Calu3 (cell line): Measurements from ENCODE around the gene TAS1R1. TPM values are rescaled to one million over a fixed set of nuclear protein-coding genes. Genes with fewer than 3 reads are reported as not detected.

Source experiments
- BruUV-seq: library from RNA; stranded (reverse); fragments of 400-500 nt; replicated peaks from 2 replicates; lab custom pipeline; 2021; lab: Mats Ljungman, UMichigan
- CTCF ChIA-PET: fragments of 300-600 bp; sonication (Branson Sonifier 250); formaldehyde crosslinking; loops from one replicate; lab custom pipeline; 2022; ENCODE audit warnings: antibody characterized with exemption; lab: Charles Lee
- DNase-seq: peaks from one replicate; pipeline ENCODE4 v3.0.0; 2022
- H3K27ac Mint-ChIP-seq: one replicate; pipeline ENCODE4 v1.8.0; 2022; ENCODE audit warnings: mixed read lengths; ENCODE audit not compliant: unreplicated experiment
- H3K27me3 Mint-ChIP-seq: one replicate; pipeline ENCODE4 v1.8.0; 2022; ENCODE audit warnings: mixed read lengths; ENCODE audit not compliant: unreplicated experiment
- H3K36me3 Mint-ChIP-seq: one replicate; pipeline ENCODE4 v1.8.0; 2022; ENCODE audit warnings: mild to moderate bottlenecking, moderate library complexity, mixed read lengths; ENCODE audit not compliant: insufficient read depth, unreplicated experiment
- H3K4me1 Mint-ChIP-seq: one replicate; pipeline ENCODE4 v1.8.0; 2022; ENCODE audit warnings: mild to moderate bottlenecking, low read depth, mixed read lengths; ENCODE audit not compliant: unreplicated experiment
- H3K4me3 Mint-ChIP-seq: one replicate; pipeline ENCODE4 v1.8.0; 2022; ENCODE audit warnings: mild to moderate bottlenecking, low read depth, moderate library complexity, mixed read lengths; ENCODE audit not compliant: unreplicated experiment
- H3K9me3 Mint-ChIP-seq: one replicate; pipeline ENCODE4 v1.8.0; 2022; ENCODE audit warnings: low read depth, mixed read lengths; ENCODE audit not compliant: unreplicated experiment
- intact Hi-C: fragments of 100-400 bp; cut with micrococcal nuclease; formaldehyde crosslinking; loops from one replicate; pipeline ENCODE4 v1.10.0; 2022; ENCODE audit not compliant: unreplicated experiment
- total RNA-seq: library from RNA; stranded (reverse); gene quantifications from 2 replicates; pipeline ENCODE4 v1.2.3, GENCODE V29; 2022
- TF ChIP-seq, protein P1 (sequence below): fragments of 200-600 bp; IDR thresholded peaks from one replicate; pipeline ENCODE4 v1.8.0; 2022; ENCODE audit warnings: antibody characterized with exemption; ENCODE audit not compliant: unreplicated experiment

The TAS1R1 gene
- total RNA-seq, 1 experiment from 2014 or later: not detected

DNA sequence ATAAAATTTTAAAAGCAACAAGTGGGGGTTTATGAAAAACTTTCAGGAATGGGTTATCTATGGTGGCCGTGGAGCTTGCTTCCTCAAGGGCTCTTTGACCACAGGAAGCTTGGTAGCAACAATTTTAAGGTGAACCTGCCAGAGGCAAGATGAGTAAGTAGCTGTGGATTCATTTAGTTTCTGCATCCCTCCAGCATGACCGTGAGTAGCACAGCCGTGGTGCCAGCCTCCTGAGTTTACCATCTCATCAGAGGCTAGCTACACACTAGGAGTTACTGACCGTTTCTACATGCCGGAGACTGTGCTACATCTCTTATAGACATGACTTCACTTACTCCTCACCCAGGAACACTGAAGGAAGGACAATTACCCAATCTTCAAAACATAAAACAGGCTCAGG is 33.6 kb upstream of the TAS1R1 start:
- no peaks in the 10 kb centered on the region for H3K9me3 Mint-ChIP-seq

DNA sequence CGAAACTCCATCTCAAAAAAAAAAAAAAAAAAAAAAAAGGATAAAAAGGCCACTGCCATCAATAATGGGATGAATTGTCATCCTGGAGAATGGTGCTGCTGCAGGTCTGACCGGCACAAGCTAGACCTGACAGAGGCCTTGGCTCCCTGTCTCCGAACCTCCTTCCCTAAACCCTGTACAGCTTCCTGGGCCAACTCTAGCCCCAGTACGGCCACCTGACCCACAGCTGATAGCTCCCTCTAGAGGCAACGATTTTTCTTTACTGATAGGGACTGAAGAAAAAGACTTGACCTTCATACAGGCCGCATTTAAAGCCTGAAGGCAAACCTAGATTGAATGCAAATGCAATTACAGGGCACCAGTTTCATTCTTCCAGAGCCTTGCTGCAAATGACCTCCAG is 31.5 kb upstream of the TAS1R1 start:
- TF ChIP-seq, protein P1, sequence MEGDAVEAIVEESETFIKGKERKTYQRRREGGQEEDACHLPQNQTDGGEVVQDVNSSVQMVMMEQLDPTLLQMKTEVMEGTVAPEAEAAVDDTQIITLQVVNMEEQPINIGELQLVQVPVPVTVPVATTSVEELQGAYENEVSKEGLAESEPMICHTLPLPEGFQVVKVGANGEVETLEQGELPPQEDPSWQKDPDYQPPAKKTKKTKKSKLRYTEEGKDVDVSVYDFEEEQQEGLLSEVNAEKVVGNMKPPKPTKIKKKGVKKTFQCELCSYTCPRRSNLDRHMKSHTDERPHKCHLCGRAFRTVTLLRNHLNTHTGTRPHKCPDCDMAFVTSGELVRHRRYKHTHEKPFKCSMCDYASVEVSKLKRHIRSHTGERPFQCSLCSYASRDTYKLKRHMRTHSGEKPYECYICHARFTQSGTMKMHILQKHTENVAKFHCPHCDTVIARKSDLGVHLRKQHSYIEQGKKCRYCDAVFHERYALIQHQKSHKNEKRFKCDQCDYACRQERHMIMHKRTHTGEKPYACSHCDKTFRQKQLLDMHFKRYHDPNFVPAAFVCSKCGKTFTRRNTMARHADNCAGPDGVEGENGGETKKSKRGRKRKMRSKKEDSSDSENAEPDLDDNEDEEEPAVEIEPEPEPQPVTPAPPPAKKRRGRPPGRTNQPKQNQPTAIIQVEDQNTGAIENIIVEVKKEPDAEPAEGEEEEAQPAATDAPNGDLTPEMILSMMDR: no peak
- intact Hi-C loops: no loop called here
- CTCF ChIA-PET: interaction anchor here (0.6 kb wide), 1 partner anchor 264 kb away, joined by 3 read pairs; no protein-coding TSS in a partner anchor
- H3K27ac Mint-ChIP-seq: no peak overlapping the region
- DNase-seq: no peak
- H3K4me3 Mint-ChIP-seq: no peak overlapping the region
- H3K36me3 Mint-ChIP-seq: peaks cover 26% of the 10 kb centered on the region
- no peaks in the 10 kb centered on the region for H3K4me1 Mint-ChIP-seq
- no peaks in the 10 kb centered on the region for H3K27me3 Mint-ChIP-seq
- BruUV-seq: no TSS peak
- H3K9me3 Mint-ChIP-seq: no peaks in the 10 kb centered on the region

More for the DNA sequence above, 33.6 kb upstream of the TAS1R1 start:
- no TSS peak for BruUV-seq
- no peak for DNase-seq
- intact Hi-C loops: no loop called here
- TF ChIP-seq, protein P1: no peak
- H3K27me3 Mint-ChIP-seq: no peaks in the 10 kb centered on the region
- CTCF ChIA-PET: no interaction called here
- no peak overlapping the region for H3K27ac Mint-ChIP-seq
- no peak overlapping the region for H3K4me3 Mint-ChIP-seq
- H3K36me3 Mint-ChIP-seq: peaks cover 11% of the 10 kb centered on the region
- H3K4me1 Mint-ChIP-seq: no peaks in the 10 kb centered on the region

DNA sequence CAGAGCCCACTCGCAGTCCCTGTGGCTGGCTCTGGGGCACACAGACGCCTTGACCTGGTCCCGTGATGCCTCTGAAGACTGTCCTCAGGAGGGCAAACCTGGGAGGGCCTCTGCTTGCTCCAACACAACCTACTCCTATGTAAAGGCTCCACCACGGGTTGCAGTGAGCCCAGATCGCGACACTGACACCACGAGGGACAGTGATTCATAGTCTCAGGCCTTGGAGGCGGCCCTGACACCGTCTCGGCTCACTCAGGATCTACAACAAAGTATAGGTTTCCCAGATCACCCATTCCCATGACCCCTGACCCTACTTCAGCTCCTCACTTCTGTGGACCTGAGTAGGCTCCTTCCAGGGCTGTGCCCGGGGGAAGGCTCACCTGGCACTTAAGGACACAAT is 28.8 kb upstream of the TAS1R1 start:
- Mint-ChIP-seq H3K27me3 (no peaks in the 10 kb centered on the region), H3K4me1 (no peaks in the 10 kb centered on the region), H3K4me3 (no peak overlapping the region), H3K27ac (no peak overlapping the region), H3K9me3 (no peaks in the 10 kb centered on the region), H3K36me3 (peaks cover 26% of the 10 kb centered on the region)
- DNase-seq: no peak
- CTCF ChIA-PET: no interaction called here
- intact Hi-C loops: no loop called here
- TF ChIP-seq, protein P1: no peak
- BruUV-seq: no TSS peak

DNA sequence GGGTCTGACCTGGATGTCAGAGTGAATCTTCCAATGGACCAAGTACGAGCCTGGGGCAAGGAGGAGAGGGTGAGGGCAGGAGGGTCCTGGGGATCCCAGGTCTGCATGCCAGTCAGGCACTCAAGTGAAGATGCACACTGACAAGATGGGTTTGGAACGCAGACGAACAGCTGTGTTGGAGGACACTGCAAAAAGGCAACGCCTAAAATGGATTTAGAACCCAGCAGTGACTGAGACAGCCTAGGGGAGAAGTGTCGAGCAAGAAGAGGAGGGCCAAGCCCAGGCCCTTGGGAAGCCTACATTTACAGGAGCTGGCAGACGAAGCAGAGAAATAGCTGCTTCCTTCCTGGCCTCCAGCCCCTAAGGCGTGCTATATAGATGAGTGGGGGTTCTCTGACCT is 26.6 kb upstream of the TAS1R1 start:
- Mint-ChIP-seq H3K9me3 (no peaks in the 10 kb centered on the region), H3K27ac (no peak overlapping the region), H3K4me1 (no peaks in the 10 kb centered on the region), H3K4me3 (no peak overlapping the region), H3K27me3 (no peaks in the 10 kb centered on the region), H3K36me3 (peaks cover 31% of the 10 kb centered on the region)
- no TSS peak for BruUV-seq
- TF ChIP-seq, protein P1: no peak
- intact Hi-C loops: no loop called here
- no peak for DNase-seq
- CTCF ChIA-PET: no interaction called here
